ENCODE measurements around the gene ADCY2.

GRCh38 chr5:7629561-7629960 lies 233.6 kb downstream of the ADCY2 start:
- TF ChIP-seq CTCF (optimal IDR thresholded peaks at IDR 0.05 in 1 of 3, IDR thresholded peaks at IDR 0.05 in 1 of 3, conservative IDR thresholded peaks at IDR 0.05 in 1 of 3; ENCODE audit: extremely low read depth in 1 of 3, insufficient read depth in 2 of 3, low read length in 3 of 3) (no peak), EZH2 (IDR thresholded peaks at IDR 0.05; ENCODE audit: low read length) (no peak)

All from keratinocyte (primary cell).